ENCODE results near the gene ZIC1.

DNA sequence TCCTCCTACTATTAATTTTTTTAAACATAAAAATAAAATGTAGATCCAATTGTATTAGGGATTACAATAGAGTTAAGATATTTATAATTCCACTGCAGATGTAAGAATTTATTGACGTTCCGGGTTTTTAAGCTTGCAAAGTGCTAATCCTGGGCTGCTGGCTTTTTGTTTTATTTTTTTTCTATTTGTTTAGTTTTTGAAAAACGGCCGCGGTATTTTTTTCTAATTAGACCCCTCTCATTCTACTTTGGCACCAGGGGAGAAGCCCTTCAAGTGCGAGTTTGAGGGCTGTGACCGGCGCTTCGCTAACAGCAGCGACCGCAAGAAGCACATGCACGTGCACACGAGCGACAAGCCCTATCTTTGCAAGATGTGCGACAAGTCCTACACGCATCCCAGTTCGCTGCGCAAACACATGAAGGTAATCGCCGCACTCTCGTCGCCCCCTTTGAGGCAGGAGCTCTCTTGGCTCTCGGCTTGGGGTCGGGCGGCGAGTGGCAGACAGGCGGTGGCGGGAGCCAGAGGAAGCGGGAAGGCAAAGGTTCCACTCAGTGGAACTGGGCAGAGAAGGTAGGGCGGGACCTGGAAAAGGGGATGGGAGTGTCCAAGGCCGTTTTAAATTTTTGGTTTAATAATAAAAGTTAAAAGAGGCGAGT, 3.2 kb downstream of the ZIC1 start:
- TF ChIP-seq, protein P1, sequence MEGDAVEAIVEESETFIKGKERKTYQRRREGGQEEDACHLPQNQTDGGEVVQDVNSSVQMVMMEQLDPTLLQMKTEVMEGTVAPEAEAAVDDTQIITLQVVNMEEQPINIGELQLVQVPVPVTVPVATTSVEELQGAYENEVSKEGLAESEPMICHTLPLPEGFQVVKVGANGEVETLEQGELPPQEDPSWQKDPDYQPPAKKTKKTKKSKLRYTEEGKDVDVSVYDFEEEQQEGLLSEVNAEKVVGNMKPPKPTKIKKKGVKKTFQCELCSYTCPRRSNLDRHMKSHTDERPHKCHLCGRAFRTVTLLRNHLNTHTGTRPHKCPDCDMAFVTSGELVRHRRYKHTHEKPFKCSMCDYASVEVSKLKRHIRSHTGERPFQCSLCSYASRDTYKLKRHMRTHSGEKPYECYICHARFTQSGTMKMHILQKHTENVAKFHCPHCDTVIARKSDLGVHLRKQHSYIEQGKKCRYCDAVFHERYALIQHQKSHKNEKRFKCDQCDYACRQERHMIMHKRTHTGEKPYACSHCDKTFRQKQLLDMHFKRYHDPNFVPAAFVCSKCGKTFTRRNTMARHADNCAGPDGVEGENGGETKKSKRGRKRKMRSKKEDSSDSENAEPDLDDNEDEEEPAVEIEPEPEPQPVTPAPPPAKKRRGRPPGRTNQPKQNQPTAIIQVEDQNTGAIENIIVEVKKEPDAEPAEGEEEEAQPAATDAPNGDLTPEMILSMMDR (optimal IDR thresholded peaks at IDR 0.05 in 1 of 3, IDR thresholded peaks at IDR 0.05 in 1 of 3, conservative IDR thresholded peaks at IDR 0.05 in 1 of 3; ENCODE audit: extremely low read depth in 1 of 3, insufficient read depth in 2 of 3, low read length in 3 of 3) = no peak
- peak; percentile 42 for TF ChIP-seq EZH2 (IDR thresholded peaks at IDR 0.05; ENCODE audit: low read length)

Data from keratinocyte (primary cell).